Neutrophil (primary cell): ENCODE measurements around the gene ZNF23.

Experiments used
- H3K27ac ChIP-seq: fragments of 200-600 bp; sonication (generic); 2 replicates; pipeline ENCODE4 v1.5.1; 2016; ENCODE audit warnings: mild to moderate bottlenecking, moderate library complexity
- H3K27me3 ChIP-seq: fragments of 200-600 bp; sonication (generic); 2 replicates; pipeline ENCODE4 v1.6.0; 2016; ENCODE audit warnings: mild to moderate bottlenecking
- H3K36me3 ChIP-seq: fragments of 200-600 bp; sonication (generic); 2 replicates; pipeline ENCODE4 v1.5.1; 2017
- H3K4me1 ChIP-seq, 2 experiments: fragments of 200-600 bp in 1 of 2; sonication (generic) in 1 of 2; 1 replicate in 1 of 2; 2 replicates in 1 of 2; pipeline versions ENCODE4 v1.5.1 to v1.6.1; 2013 to 2016; ENCODE audit warnings: low read depth in 1 of 2, low read length in 1 of 2, mild to moderate bottlenecking in 1 of 2, moderate library complexity in 1 of 2; ENCODE audit not compliant: control insufficient read depth in 1 of 2, insufficient read depth in 1 of 2
- H3K4me3 ChIP-seq, 2 experiments: fragments of 200-600 bp in 1 of 2; sonication (generic) in 1 of 2; 1 replicate in 1 of 2; 2 replicates in 1 of 2; pipeline ENCODE4 v1.5.1; 2013 to 2016; ENCODE audit warnings: low read depth in 1 of 2, low read length in 1 of 2, mild to moderate bottlenecking in 1 of 2, moderate library complexity in 1 of 2
- H3K9me3 ChIP-seq: fragments of 200-600 bp; sonication (generic); 2 replicates; pipeline ENCODE4 v1.5.1; 2016
- CTCF ChIP-seq: fragments of 200-600 bp; sonication (generic); IDR thresholded peaks from 2 replicates; pipeline ENCODE4 v1.5.1; 2016; ENCODE audit warnings: antibody characterized with exemption

Gene ZNF23

GRCh38 chr16:71441348-71442050, 20.5 kb downstream of the ZNF23 start:
- Histone ChIP-seq H3K9me3 (peaks cover 2% of the 10 kb centered on the region), H3K4me3 (no peak overlapping the region), H3K4me1 (no peaks in the 10 kb centered on the region), H3K27me3 (peaks cover 12% of the 10 kb centered on the region), H3K27ac (no peak overlapping the region), H3K36me3 (no peaks in the 10 kb centered on the region)
- TF ChIP-seq CTCF = peak; percentile 35

GRCh38 chr16:71440669-71441347, 21.2 kb downstream of the ZNF23 start:
- Histone ChIP-seq H3K4me3 (no peak overlapping the region), H3K36me3 (no peaks in the 10 kb centered on the region), H3K27me3 (peaks cover 12% of the 10 kb centered on the region), H3K4me1 (no peaks in the 10 kb centered on the region), H3K9me3 (no peaks in the 10 kb centered on the region), H3K27ac (no peak overlapping the region)
- no peak for TF ChIP-seq CTCF

GRCh38 chr16:71439523-71439922, 22.5 kb downstream of the ZNF23 start:
- no peaks in the 10 kb centered on the region for H3K36me3 ChIP-seq
- no peak for TF ChIP-seq CTCF
- H3K9me3 ChIP-seq = no peaks in the 10 kb centered on the region
- H3K4me3 ChIP-seq = no peak overlapping the region
- no peak overlapping the region for H3K27ac ChIP-seq
- no peaks in the 10 kb centered on the region for H3K4me1 ChIP-seq
- peaks cover 12% of the 10 kb centered on the region for H3K27me3 ChIP-seq

- H3K4me1 ChIP-seq = no peaks in the 10 kb centered on the region
- H3K27ac ChIP-seq = no peak overlapping the region
- no peak for TF ChIP-seq CTCF
- H3K27me3 ChIP-seq = peaks cover 12% of the 10 kb centered on the region
- H3K36me3 ChIP-seq = no peaks in the 10 kb centered on the region
- H3K9me3 ChIP-seq = no peaks in the 10 kb centered on the region
- H3K4me3 ChIP-seq = no peak overlapping the region
These were observed 25.6 kb downstream of the ZNF23 start for GRCh38 chr16:71436473-71436872.

GRCh38 chr16:71432906-71433305, 29.1 kb downstream of the ZNF23 start:
- peaks cover 15% of the 10 kb centered on the region for H3K27me3 ChIP-seq
- H3K36me3 ChIP-seq = no peaks in the 10 kb centered on the region
- H3K27ac ChIP-seq = no peak overlapping the region
- H3K4me1 ChIP-seq = no peaks in the 10 kb centered on the region
- TF ChIP-seq CTCF = no peak
- no peak overlapping the region for H3K4me3 ChIP-seq
- no peaks in the 10 kb centered on the region for H3K9me3 ChIP-seq
